ENCODE data around the gene VEGFB. TPM values are rescaled to one million over a fixed set of nuclear protein-coding genes. Genes with fewer than 3 reads are reported as not detected.
"Not testable (repeated sequence)": the region's sequence is repeated elsewhere in the genome, so short reads cannot be mapped to it uniquely, and the experiment has no call there.

VEGFB gene
- total RNA-seq, 2 donors from 2014 or later = 81.8 to 107 TPM

DNA sequence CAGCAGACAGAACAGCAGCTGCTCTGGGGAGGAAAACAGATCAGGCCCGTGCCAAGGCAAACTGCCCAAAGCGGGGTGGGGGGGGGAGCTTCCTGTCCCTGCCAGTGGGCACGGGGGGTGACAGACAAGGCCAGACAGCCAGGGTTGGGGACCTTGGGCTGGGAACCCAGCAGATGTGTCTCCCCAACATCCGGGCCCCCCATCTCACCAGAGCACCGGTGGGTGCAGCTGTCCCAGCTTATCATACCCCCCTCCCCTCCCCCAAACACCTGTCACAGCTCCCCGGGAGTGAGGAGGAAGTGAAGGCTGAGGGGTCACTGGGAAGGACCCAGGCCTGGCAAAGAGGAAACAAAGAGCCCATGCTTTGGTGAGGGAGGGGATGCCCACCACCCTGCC is 11.0 kb downstream of the VEGFB start:
- no peak for TF ChIP-seq CTCF (IDR thresholded peaks at IDR 0.05)

GRCh38 chr11:64245797-64246620 is 11.6 kb downstream of the VEGFB start:
- Histone ChIP-seq H3K27ac (peak overlapping the region; percentile 78 to 90), H3K4me3 (peak overlapping the region; percentile 73), H3K36me3 (peaks cover 9% of the 10 kb centered on the region), H3K4me1 (ENCODE audit: control insufficient read depth in 1 of 2, low read depth in 2 of 2) (peaks cover 19 to 44% of the 10 kb centered on the region in 2 donors), H3K9me3 (no peaks in the 10 kb centered on the region), H3K27me3 (replicated peaks; ENCODE audit: insufficient read depth) (no peaks in the 10 kb centered on the region)
- DNase-seq (ENCODE audit: low spot score) (peak; percentile 69), ATAC-seq (ENCODE audit: insufficient number of reproducible peaks, low FRiP score, low read depth) (no peak)
- TF ChIP-seq CTCF (IDR thresholded peaks at IDR 0.05) = no peak

More for the DNA sequence above, 11.0 kb downstream of the VEGFB start:
- ATAC-seq (ENCODE audit: insufficient number of reproducible peaks, low FRiP score, low read depth) (no peak), DNase-seq (ENCODE audit: low spot score) (no peak)
- peaks cover 14 to 40% of the 10 kb centered on the region in 2 donors for H3K4me1 ChIP-seq (ENCODE audit: control insufficient read depth in 1 of 2, low read depth in 2 of 2)
- H3K27ac ChIP-seq = peak overlapping the region; percentile 78 to 90
- H3K4me3 ChIP-seq = peak overlapping the region; percentile 73
- H3K9me3 ChIP-seq = no peaks in the 10 kb centered on the region
- peaks cover 9% of the 10 kb centered on the region for H3K36me3 ChIP-seq
- H3K27me3 ChIP-seq (replicated peaks; ENCODE audit: insufficient read depth) = no peaks in the 10 kb centered on the region

- not testable (repeated sequence) for H3K36me3 ChIP-seq; DNase-seq (ENCODE audit: low spot score); H3K27me3 ChIP-seq (replicated peaks; ENCODE audit: insufficient read depth); H3K9me3 ChIP-seq; ATAC-seq (ENCODE audit: insufficient number of reproducible peaks, low FRiP score, low read depth)
- Histone ChIP-seq H3K4me1 (ENCODE audit: control insufficient read depth in 1 of 2, low read depth in 2 of 2) (peaks cover 19 to 46% of the 10 kb centered on the region in 2 donors), H3K4me3 (peak overlapping the region; percentile 98), H3K27ac (peak overlapping the region in 1 of 2 donors; percentile 93)
Measured at GRCh38 chr11:64246621-64246870, 12.2 kb downstream of the VEGFB start.

DNA sequence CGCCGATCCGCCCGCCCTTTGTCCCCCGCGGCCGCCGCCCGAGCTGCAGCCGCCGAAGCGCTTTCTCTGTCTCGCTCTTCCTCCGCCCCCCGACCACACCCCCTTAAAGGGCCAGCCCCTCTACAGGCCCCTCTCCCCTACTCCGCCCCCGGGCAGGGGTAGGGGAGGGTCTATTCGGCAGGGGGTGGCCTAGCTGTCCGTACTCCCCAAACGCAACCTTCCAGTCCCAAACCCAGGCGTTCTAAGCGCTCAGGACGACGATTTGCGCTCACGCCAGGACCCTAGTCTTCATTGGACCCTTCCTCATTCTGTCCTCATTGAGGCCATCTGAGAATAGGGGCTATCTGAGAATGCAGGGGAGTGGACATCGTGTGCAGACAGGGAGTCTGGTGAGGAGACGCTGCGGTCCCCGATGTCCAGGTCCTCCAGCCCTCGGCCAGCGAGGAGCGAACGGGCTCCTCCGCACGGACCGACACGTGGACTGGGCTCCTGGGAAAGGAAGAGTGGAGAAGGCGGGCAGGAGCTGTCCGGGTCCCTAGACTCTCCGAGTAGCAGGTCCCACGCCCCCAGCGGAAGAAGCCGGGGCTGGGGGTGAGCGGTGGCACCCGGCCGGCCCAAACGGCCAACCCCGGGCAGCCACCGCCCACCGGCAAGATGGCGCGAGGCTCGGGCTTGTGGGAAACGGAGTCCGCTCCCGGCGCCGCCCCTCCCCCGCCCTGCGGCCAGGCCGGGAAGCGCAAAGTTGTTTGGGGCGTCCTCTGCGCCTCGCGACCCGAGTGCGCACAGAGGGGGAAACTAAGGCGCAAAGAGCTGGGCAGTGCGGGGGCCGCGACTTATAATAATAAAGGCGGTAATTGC is 12.7 kb downstream of the VEGFB start, which contains the start of gene PPP1R14B:
PPP1R14B (minus strand) TSS at position 73 of the 858 bp plus-strand sequence. CDS start 270 bp downstream, outside the sequence.
- H3K9me3 ChIP-seq = no peaks in the 10 kb centered on the region

More for the DNA sequence above, 12.7 kb downstream of the VEGFB start, which contains the start of gene PPP1R14B:
- ATAC-seq (ENCODE audit: insufficient number of reproducible peaks, low FRiP score, low read depth) (no peak), DNase-seq (ENCODE audit: low spot score) (peak; percentile 58)
- peak; percentile 11 for TF ChIP-seq CTCF (IDR thresholded peaks at IDR 0.05)
- H3K36me3 ChIP-seq = peaks cover 9% of the 10 kb centered on the region
- H3K27me3 ChIP-seq (replicated peaks; ENCODE audit: insufficient read depth) = no peaks in the 10 kb centered on the region
- H3K4me3 ChIP-seq = peak within 1 kb of the TSS; percentile 98
- H3K4me1 ChIP-seq (ENCODE audit: control insufficient read depth in 1 of 2, low read depth in 2 of 2) = peaks cover 20 to 47% of the 10 kb centered on the region in 2 donors
- peak within 1 kb of the TSS; percentile 78 to 93 for H3K27ac ChIP-seq
